ENCODE results near the gene C2orf72.

Gene C2orf72

GRCh38 chr2:231069379-231070054, 32.2 kb downstream of the C2orf72 start:
- DNase-seq (ENCODE audit: low read depth), result no peak

- no peak for DNase-seq (ENCODE audit: low read depth)
These were observed 47.2 kb downstream of the C2orf72 start for GRCh38 chr2:231084565-231084964.

- DNase-seq (ENCODE audit: low read depth), result no peak
These were observed 51.4 kb downstream of the C2orf72 start for GRCh38 chr2:231088754-231089153.

- DNase-seq (ENCODE audit: low read depth), result no peak
These were observed 56.6 kb downstream of the C2orf72 start for GRCh38 chr2:231093933-231094332.

GRCh38 chr2:231094736-231095346, 57.5 kb downstream of the C2orf72 start:
- DNase-seq (ENCODE audit: low read depth), result no peak

Data from activated T-helper 1 cell treated with Interleukin-2 at 50 U/mL for 16 hours (primary cell).